ENCODE data around the gene ST6GALNAC4.

Gene ST6GALNAC4

GRCh38 chr9:127929625-127929979 is 12.8 kb upstream of the ST6GALNAC4 start:
- no peak for DNase-seq (ENCODE audit: low spot score)

- DNase-seq (ENCODE audit: low spot score): no peak
These were observed 12.1 kb upstream of the ST6GALNAC4 start for GRCh38 chr9:127928676-127929624.

- DNase-seq (ENCODE audit: low spot score): no peak
These were observed 11.3 kb upstream of the ST6GALNAC4 start for GRCh38 chr9:127927988-127928675.

GRCh38 chr9:127927201-127927987 is 10.6 kb upstream of the ST6GALNAC4 start:
- DNase-seq (ENCODE audit: low spot score): no peak

GRCh38 chr9:127926906-127927200 is 10.0 kb upstream of the ST6GALNAC4 start:
- no peak for DNase-seq (ENCODE audit: low spot score)

- DNase-seq (ENCODE audit: low spot score): no peak
These were observed 9.4 kb upstream of the ST6GALNAC4 start for GRCh38 chr9:127925959-127926905.

- no peak for DNase-seq (ENCODE audit: low spot score)
These were observed 8.0 kb upstream of the ST6GALNAC4 start for GRCh38 chr9:127924736-127925444.

- no peak for DNase-seq (ENCODE audit: low spot score)
These were observed 6.9 kb upstream of the ST6GALNAC4 start for GRCh38 chr9:127923771-127924170.

GRCh38 chr9:127923046-127923445 is 6.2 kb upstream of the ST6GALNAC4 start:
- no peak for DNase-seq (ENCODE audit: low spot score)

- DNase-seq (ENCODE audit: low spot score): peak; percentile 71
These were observed 4.8 kb upstream of the ST6GALNAC4 start for GRCh38 chr9:127921557-127922120.

- no peak for DNase-seq (ENCODE audit: low spot score)
These were observed 4.0 kb upstream of the ST6GALNAC4 start for GRCh38 chr9:127920794-127921193.

- DNase-seq (ENCODE audit: low spot score): peak; percentile 96
These were observed 2.5 kb upstream of the ST6GALNAC4 start for GRCh38 chr9:127919253-127919815.

- no peak for DNase-seq (ENCODE audit: low spot score)
These were observed 1.6 kb upstream of the ST6GALNAC4 start for GRCh38 chr9:127918183-127919107.

- no peak for DNase-seq (ENCODE audit: low spot score)
These were observed 762 bp upstream of the ST6GALNAC4 start for GRCh38 chr9:127917603-127918002.

GRCh38 chr9:127915801-127916719 is 781 bp downstream of the ST6GALNAC4 start:
- DNase-seq (ENCODE audit: low spot score): no peak

GRCh38 chr9:127915325-127915752 is 1.5 kb downstream of the ST6GALNAC4 start:
- no peak for DNase-seq (ENCODE audit: low spot score)

GRCh38 chr9:127913682-127914081 is 3.2 kb downstream of the ST6GALNAC4 start:
- no peak for DNase-seq (ENCODE audit: low spot score)

- no peak for DNase-seq (ENCODE audit: low spot score)
These were observed 4.0 kb downstream of the ST6GALNAC4 start for GRCh38 chr9:127912882-127913281.
